Activated naive CD4-positive, alpha-beta T cell treated with Interleukin-2 at 50 U/mL for 16 hours (primary cell): ENCODE results near the gene SOX6.

ENCODE experiments used
- DNase-seq: peaks from one replicate; pipeline ENCODE4 v3.0.0-alpha.2; 2020

The SOX6 gene

DNA sequence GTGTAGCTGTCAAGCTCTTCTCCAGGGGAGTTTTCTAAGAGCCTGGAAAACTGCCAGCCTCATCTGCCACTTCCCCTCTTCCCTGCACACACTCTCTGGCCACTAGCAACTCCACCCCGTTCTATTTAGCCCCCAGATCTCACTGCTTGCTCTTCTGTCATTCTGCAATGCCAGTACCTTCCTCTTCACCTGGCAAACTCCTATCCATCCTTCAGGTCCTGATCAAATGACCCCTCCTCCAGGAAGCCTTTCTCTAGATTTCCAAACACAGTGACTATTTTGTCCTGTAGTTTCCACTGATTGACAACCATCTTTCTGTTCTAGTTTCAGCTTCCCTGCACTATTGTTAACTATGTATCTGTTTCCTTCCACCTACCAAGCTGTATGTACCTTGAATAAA lies 437.7 kb downstream of the SOX6 start:
- no peak for DNase-seq

DNA sequence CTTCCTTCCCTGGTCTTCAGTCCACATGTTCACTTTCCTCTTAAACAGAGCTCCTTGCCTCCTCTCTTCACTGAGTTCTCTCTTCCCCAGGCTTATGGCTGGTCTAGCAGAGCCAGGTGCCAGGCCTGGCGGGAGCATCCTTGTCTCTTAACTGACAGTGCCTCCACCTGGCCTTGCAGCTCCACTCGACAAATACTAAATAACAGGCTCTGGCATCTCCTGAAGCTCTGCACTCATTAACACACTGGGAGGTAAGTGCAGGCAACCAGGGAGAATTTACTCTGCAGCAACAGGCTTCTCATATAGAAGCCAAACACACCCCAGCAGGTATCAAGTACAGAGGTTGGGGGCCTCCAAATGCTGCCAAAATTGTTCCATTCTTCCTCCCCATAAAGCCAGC lies 438.1 kb downstream of the SOX6 start:
- no peak for DNase-seq
